GM21825 (cell line): ENCODE measurements around the gene KRT8.

Experiments used
- ATAC-seq: cut with Tn5 transposase; IDR thresholded peaks from one replicate; pipeline ENCODE4 v1.9.1; 2021; ENCODE audit warnings: mild to moderate bottlenecking, moderate library complexity; ENCODE audit not compliant: unreplicated experiment

The KRT8 gene

DNA sequence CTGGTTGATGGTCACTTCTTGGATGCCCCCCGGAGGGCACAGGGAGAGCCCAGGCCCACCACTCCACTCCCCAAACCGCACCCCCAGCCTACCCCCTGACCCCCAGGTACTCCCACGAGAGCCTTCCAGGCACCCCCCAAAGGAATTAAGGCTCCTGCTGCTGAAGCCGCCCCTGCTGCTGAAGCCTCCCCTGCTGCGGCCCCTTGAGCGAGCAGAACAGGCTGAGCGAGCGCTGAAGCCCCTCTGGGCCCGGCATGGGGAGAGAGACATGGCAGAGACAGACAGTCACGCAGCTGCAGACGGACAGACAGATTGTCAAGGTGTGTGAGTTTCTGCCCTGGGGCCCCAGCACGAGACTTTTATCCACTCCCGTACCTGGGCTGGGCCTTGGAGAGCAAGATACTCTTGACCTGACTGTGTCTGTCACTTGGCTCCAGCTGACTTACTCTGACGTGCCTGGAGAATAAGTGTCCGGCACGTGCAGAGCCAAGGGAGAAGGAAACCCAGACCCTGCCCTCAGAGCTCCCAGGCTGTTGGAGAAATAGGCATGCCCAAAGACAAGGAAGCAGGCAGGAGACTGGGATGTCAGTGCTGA is 56.1 kb downstream of the KRT8 start, which contains the start of gene KRT78:
Gene KRT78, minus strand, starts transcription at position 334 of the 595 bp plus-strand sequence. Its CDS starts 64 bp downstream, at position 270.
- ATAC-seq = no peak

DNA sequence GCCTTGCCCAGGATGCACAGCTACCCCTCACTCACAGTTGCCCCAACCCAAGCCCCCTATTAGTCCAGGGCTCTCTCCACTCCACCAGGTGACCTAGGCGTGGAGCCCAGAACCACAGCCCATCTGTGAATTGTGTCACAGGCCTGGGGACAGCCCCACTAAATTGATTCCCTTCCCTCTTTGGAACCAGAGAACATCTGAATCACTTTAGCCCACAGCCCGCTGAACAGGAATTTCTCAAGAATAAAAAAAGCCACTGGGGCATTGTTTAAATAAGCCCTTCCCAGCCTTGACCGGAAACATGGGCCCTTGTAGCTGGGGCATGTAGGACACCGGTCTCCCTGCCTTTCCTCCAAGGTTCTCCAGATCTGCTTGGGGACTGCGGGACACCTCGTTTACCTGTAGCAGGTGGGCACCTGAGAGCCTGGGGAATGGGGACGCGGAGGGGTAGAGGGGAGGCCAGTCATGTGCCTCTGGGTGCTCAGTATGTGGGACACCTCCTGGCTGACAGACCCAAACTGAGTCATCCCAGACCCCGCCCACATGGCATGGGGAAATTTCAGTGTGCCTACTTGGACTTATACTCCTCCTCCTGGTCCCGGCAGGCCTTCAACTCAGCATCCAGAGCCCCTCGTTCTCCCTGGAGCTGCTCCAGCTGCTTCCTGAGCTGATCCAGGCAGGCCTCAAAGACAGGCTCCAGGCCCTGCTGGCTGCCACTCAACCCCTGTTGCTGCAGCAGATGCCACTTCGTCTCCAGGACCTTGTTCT is 57.4 kb downstream of the KRT8 start:
- no peak for ATAC-seq
